Limb (tissue), 2 donors: ENCODE data around the gene SHISA5.
A peak's percentile ranks its signal among the peaks of the same experiment; 100 is the strongest.
"Not testable (repeated sequence)": the region's sequence is repeated elsewhere in the genome, so short reads cannot be mapped to it uniquely, and the experiment has no call there.

Experiments used
- DNase-seq, 2 donors: peaks; one replicate each; pipeline ENCODE4 v3.0.0-alpha.2; 2016; ENCODE audit errors: extremely low spot score in 2 of 2

SHISA5 gene

GRCh38 chr3:48478626-48479555 is 25.1 kb downstream of the SHISA5 start:
- no peak for DNase-seq

GRCh38 chr3:48477959-48478520 is 25.9 kb downstream of the SHISA5 start:
- DNase-seq: no peak

- DNase-seq: no peak
Observed at GRCh38 chr3:48476426-48477053, 27.4 kb downstream of the SHISA5 start.

GRCh38 chr3:48475188-48475587 is 28.8 kb downstream of the SHISA5 start:
- no peak for DNase-seq

- DNase-seq: no peak
Observed at GRCh38 chr3:48474619-48475018, 29.4 kb downstream of the SHISA5 start.

DNA sequence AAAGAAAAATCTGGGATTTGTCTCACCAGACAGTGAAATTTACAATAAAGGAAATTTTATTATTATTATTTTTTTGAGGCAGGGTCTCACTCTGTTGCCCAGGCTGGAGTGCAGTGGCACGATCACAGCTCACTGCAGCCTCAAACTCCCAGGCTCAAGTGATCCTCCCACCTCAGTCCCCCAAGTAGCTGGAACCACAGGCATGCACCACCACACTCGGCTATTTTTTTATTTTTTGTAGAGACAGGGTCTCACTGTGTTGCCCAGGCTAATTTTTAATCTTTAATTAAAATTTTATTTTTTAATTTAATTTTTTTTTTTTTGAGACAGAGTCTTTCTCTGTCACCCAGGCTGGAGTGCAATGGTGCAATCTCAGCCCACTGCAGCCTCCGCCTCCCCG is 29.9 kb downstream of the SHISA5 start:
- DNase-seq: not testable (repeated sequence)

DNA sequence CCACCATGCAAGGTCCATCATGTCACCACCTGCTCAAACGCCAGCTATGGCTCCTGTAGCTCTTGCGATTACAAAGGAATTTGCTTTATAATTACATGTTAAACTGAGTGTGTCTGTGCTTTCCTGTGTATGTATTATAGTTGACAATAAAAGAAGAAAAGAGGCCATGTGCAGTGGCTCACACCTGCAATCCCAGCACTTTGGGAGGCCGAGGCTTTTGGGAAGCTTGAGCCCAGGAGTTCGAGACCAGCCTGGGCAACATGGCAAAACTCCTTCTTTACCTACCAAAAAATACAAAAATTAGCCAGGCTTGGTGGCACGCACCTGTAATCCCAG is 30.4 kb downstream of the SHISA5 start:
- no peak for DNase-seq

DNA sequence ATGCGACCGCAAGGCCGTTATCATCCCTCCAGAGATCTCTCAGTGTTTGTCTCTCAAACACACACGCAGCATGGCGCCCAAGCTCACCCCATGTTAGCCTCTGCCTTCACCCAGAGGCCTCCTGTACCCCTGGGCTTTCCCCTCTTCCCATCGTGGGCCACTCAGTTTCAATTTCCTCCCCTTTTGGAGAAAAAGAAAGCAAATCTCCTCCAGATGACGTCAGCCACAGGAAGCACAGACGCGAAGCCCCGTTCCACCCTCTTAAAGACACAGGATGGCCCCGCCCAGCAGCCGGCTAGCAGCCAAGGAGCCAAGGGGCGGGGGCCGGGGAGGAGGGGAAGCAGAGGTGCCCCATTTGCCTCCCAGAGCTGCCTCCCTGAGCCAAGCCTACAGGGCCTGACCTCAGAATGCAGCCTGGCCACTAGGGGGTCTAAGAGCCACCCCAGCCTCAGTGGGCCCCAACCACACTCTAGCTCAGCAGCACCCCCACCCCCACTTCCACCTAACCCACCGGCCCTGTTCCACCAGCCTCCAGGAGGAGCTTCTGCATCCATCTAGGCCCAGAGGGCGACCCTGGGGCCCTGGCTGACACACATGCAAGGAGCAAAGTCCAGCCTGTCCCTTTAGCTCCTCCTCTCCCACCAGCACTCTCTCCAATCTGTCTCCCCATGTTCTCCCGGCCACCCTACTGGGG is 30.9 kb downstream of the SHISA5 start:
- peak; percentile 87 to 93 for DNase-seq

DNA sequence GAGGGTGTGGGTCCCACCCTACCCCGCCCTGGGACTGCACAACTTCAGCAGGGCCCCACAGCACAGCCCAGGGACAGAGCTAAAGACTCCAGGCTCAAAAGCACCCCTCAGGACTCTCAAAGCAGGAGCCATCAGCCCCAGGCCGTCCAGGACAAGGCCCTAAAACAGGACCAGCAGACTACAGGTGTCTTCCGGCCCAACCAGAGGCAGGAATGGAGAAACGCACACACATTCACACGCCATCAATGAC is 31.4 kb downstream of the SHISA5 start:
- DNase-seq: no peak

GRCh38 chr3:48470286-48470685 is 33.7 kb downstream of the SHISA5 start:
- no peak for DNase-seq

GRCh38 chr3:48469046-48469915 is 34.7 kb downstream of the SHISA5 start:
- DNase-seq: no peak

DNA sequence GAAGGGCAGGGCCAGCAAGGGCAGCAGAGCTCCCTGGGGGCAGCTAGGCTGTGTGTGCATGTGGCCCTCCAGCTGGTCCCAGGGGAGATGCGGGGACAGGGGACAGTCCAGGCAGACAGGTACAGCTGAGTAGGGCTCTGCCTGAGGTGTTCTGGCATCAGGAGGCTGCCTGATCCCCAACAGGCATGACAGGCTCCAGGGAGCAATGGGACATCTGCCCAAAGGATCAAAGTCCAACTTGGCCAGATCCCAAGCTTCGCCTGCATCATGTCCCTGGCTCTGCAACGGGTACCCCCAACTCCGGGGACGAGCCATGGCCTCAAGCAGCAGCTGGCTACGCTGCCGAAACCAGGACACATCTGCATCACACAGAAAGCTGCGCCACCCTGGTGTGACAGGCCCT is 35.6 kb downstream of the SHISA5 start:
- DNase-seq: no peak

- DNase-seq: no peak
Observed at GRCh38 chr3:48467473-48468267, 36.3 kb downstream of the SHISA5 start.

DNA sequence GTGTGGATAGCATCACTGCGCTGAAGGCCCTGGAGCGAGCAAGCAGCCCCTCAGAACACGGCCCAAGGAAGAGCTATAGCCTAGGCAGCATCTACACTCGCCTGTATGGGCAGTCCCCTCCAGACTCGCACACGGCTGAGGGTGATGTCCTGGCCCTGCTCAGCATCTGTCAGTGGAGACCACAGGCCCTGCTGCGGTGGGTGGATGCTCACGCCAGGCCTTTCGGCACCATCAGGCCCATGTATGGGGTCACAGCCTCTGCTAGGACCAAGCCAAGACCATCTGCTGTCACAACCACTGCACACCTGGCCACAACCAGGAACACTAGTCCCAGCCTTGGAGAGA is 36.9 kb downstream of the SHISA5 start:
- no peak for DNase-seq

DNA sequence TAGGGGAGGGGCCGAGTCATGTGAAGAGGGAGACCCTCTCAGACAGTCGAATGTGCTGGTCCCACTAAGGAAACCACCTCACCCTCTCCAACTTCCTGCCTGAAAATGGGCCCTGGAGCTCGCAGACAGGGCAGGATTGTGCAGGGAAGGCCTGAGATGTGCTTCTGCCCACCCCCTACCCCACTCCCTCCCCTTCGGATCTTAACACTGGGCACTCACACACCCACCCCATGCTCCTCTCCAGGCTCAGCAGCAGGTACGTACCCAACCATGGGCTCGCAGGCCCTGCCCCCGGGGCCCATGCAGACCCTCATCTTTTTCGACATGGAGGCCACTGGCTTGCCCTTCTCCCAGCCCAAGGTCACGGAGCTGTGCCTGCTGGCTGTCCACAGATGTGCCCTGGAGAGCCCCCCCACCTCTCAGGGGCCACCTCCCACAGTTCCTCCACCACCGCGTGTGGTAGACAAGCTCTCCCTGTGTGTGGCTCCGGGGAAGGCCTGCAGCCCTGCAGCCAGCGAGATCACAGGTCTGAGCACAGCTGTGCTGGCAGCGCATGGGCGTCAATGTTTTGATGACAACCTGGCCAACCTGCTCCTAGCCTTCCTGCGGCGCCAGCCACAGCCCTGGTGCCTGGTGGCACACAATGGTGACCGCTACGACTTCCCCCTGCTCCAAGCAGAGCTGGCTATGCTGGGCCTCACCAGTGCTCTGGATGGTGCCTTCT is 37.4 kb downstream of the SHISA5 start:
- no peak for DNase-seq

GRCh38 chr3:48465531-48466378 is 38.2 kb downstream of the SHISA5 start:
- peak; percentile 89 to 97 for DNase-seq

GRCh38 chr3:48465237-48465530 is 38.8 kb downstream of the SHISA5 start:
- DNase-seq: no peak

- DNase-seq: no peak
Observed at GRCh38 chr3:48464713-48465221, 39.2 kb downstream of the SHISA5 start.

DNA sequence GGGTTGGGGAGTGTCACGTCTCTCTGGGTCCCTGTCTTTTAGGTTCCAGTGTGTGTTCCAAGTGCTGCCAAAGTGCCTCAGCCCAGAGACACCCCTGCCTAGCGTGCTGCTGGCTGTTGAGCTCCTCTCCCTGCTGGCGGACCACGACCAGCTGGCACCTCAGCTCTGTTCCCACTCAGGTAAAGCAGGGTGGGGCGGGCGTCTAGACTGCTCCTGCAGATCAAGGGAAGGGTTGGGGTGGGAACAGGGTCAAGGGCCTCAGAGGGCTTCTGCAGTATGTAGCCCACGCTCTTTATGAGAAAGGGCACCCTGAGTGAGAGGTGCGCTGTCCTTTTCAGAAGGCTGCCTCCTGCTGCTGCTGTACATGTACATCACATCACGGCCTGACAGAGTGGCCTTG is 40.3 kb downstream of the SHISA5 start:
- DNase-seq: no peak
